HL-60 (cell line): ENCODE measurements around the gene COL4A6.

Experiments
- DNase-seq, 2 experiments: peaks; one replicate each; pipeline ENCODE4 v3.0.0-alpha.2; 2010 to 2020; ENCODE audit warnings: low read depth in 1 of 2, low spot score in 1 of 2
- H3K27ac ChIP-seq: fragments of 250-450 bp; sonication (Bioruptor Pico); replicated peaks from 2 replicates; pipeline ENCODE4 v1.5.1; 2020; ENCODE audit warnings: mild to moderate bottlenecking, moderate library complexity
- H3K27me3 ChIP-seq: fragments of 250-450 bp; sonication (Bioruptor Pico); 2 replicates; pipeline ENCODE4 v1.5.1; 2021; ENCODE audit warnings: mild to moderate bottlenecking, moderate library complexity; ENCODE audit not compliant: insufficient read depth, poor library complexity, severe bottlenecking
- H3K4me3 ChIP-seq: replicated peaks from 2 replicates; pipeline ENCODE4 v1.5.1; 2011; ENCODE audit warnings: mild to moderate bottlenecking, control low read depth, low read length; ENCODE audit not compliant: insufficient read depth
- GABPA ChIP-seq: IDR thresholded peaks from 2 replicates; pipeline ENCODE4 v1.6.1; 2012; ENCODE audit warnings: low read depth
- POLR2AphosphoS5 ChIP-seq: IDR thresholded peaks from 2 replicates; pipeline ENCODE4 v1.6.1; 2012; ENCODE audit warnings: low read depth
- SPI1 ChIP-seq: IDR thresholded peaks from 2 replicates; pipeline ENCODE4 v1.6.1; 2012; ENCODE audit warnings: low read depth, mild to moderate bottlenecking, borderline replicate concordance
- TF ChIP-seq, protein P1 (sequence below): IDR thresholded peaks from 2 replicates; pipeline ENCODE4 v1.6.1; 2012; ENCODE audit warnings: low read depth; ENCODE audit not compliant: insufficient replicate concordance
- TF ChIP-seq, protein P2 (sequence below): IDR thresholded peaks from one replicate; pipeline ENCODE4 v1.5.1; 2011; ENCODE audit warnings: low read length, control low read depth, inconsistent platforms; ENCODE audit not compliant: insufficient read depth

Gene COL4A6

DNA sequence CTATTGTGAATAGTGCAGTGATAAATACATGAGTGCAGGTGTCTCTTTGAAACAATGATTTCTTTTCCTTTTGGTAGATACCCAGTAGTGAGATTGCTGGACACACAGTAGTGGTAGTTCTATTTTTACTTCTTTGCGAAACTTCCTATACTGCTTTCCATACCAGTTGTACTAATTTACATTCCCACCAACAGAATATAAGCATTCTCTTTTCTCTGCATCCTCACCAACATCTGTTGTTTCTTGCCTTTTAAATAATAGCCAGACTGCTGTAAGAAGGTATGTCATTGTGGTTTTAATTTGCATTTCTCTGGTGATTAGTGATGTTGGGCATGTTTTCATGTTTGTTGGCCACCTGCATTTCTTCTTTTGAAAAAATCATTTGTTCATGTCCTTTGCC, 105.9 kb downstream of the COL4A6 start:
- Histone ChIP-seq H3K27ac (no peak overlapping the region), H3K27me3 (no peaks in the 10 kb centered on the region), H3K4me3 (no peak overlapping the region)
- TF ChIP-seq POLR2AphosphoS5, result no peak
- no peak for TF ChIP-seq SPI1
- TF ChIP-seq, protein P1, sequence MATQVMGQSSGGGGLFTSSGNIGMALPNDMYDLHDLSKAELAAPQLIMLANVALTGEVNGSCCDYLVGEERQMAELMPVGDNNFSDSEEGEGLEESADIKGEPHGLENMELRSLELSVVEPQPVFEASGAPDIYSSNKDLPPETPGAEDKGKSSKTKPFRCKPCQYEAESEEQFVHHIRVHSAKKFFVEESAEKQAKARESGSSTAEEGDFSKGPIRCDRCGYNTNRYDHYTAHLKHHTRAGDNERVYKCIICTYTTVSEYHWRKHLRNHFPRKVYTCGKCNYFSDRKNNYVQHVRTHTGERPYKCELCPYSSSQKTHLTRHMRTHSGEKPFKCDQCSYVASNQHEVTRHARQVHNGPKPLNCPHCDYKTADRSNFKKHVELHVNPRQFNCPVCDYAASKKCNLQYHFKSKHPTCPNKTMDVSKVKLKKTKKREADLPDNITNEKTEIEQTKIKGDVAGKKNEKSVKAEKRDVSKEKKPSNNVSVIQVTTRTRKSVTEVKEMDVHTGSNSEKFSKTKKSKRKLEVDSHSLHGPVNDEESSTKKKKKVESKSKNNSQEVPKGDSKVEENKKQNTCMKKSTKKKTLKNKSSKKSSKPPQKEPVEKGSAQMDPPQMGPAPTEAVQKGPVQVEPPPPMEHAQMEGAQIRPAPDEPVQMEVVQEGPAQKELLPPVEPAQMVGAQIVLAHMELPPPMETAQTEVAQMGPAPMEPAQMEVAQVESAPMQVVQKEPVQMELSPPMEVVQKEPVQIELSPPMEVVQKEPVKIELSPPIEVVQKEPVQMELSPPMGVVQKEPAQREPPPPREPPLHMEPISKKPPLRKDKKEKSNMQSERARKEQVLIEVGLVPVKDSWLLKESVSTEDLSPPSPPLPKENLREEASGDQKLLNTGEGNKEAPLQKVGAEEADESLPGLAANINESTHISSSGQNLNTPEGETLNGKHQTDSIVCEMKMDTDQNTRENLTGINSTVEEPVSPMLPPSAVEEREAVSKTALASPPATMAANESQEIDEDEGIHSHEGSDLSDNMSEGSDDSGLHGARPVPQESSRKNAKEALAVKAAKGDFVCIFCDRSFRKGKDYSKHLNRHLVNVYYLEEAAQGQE, result no peak
- TF ChIP-seq, protein P2, sequence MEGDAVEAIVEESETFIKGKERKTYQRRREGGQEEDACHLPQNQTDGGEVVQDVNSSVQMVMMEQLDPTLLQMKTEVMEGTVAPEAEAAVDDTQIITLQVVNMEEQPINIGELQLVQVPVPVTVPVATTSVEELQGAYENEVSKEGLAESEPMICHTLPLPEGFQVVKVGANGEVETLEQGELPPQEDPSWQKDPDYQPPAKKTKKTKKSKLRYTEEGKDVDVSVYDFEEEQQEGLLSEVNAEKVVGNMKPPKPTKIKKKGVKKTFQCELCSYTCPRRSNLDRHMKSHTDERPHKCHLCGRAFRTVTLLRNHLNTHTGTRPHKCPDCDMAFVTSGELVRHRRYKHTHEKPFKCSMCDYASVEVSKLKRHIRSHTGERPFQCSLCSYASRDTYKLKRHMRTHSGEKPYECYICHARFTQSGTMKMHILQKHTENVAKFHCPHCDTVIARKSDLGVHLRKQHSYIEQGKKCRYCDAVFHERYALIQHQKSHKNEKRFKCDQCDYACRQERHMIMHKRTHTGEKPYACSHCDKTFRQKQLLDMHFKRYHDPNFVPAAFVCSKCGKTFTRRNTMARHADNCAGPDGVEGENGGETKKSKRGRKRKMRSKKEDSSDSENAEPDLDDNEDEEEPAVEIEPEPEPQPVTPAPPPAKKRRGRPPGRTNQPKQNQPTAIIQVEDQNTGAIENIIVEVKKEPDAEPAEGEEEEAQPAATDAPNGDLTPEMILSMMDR, result no peak
- no peak for TF ChIP-seq GABPA
- no peak for DNase-seq

DNA sequence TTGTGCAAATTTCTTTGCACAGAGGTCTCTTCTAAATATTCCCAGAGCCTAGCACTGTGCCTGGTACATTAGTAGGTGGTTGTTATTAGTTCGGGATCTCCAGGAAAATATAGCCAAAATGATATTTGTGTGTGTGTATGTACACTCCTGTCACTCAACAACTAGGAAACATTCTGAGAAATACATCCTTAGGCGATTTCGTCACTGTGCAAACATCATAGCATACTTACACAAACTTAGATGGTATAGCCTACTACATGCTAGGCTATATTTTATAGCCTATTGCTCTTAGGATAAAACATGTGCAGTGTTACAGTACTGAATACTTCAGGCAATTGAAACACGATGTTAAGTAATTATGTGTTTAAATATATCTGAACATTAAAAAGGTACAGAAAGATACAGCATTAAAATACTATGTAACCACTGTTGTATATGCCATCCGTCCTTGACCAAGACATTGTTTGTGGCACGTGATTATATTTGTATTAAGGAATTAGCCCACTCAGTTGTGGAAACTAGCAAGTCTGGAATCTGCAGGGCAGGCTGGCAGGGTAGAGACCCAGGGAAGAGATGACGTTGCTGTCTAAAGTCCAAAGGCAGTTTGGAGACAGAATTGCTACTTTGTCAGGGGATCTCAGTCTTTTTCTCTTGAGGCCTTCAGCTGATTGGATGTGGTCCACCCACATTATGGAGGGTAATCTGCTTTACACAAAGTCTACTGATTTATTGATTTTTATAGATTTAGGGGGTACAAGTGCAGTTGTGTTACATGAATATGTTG, 106.9 kb downstream of the COL4A6 start:
- H3K4me3 ChIP-seq, result no peak overlapping the region
- TF ChIP-seq, protein P2, result no peak
- TF ChIP-seq GABPA (no peak), SPI1 (no peak), POLR2AphosphoS5 (no peak)
- TF ChIP-seq, protein P1, result no peak
- no peak overlapping the region for H3K27ac ChIP-seq
- DNase-seq, result no peak
- H3K27me3 ChIP-seq, result no peaks in the 10 kb centered on the region

DNA sequence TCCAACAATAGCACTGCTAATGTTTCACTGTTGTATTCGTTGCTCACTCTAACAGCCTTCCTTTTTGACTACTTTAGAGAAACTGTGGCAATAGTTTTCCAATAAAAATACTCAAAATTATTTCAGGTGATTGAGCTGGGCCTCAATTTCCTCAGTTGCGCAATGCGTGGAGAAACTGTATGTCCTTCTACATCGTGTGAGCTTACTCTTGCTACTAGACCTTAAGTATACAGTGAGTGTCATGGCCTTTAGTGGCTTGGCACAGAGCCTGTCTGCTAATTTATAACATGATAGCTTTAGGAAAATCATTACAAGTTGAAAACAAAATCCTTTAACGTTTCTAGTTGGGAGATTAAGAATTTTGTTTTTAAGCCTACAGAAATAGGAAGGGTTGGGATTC, 114.5 kb downstream of the COL4A6 start:
- TF ChIP-seq POLR2AphosphoS5, result no peak
- no peak for TF ChIP-seq SPI1
- no peak for TF ChIP-seq GABPA
- TF ChIP-seq, protein P2, result no peak
- no peak for DNase-seq
- Histone ChIP-seq H3K27me3 (no peaks in the 10 kb centered on the region), H3K27ac (no peak overlapping the region), H3K4me3 (no peak overlapping the region)

DNA sequence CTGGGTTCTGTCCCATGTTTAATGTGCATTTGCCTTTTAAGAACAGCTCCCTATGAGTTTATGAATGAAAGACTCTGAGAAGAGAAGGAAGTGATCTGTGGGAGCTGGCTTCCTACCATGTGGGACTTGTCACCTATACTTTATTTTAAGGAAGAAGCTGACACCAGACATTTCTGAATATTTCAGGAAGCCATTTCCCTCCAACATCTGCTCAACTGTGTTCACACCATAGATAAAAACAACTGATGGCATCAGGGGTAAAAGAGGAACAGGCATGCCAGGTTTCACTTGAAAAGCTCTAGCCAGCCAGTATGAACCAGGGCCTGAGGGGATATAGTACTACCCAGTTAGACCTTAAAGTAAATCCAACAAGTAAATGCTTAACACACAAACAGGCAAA, 116.0 kb downstream of the COL4A6 start:
- Histone ChIP-seq H3K27me3 (no peaks in the 10 kb centered on the region), H3K4me3 (no peak overlapping the region), H3K27ac (no peak overlapping the region)
- DNase-seq, result peak in 1 of 2 experiments; percentile 5
- TF ChIP-seq POLR2AphosphoS5 (no peak), GABPA (no peak), SPI1 (peak; percentile 47; the same call in 1 of the 2 replicates)
- TF ChIP-seq, protein P1, result no peak
- TF ChIP-seq, protein P2, result no peak
